ENCODE results near the gene TMEM117. TPM values are rescaled to one million over a fixed set of nuclear protein-coding genes. Genes with fewer than 3 reads are reported as not detected.

TMEM117 gene
- total and polyA plus RNA-seq, 10 of the 15 experiments (the other 5 are each of a cell fraction or from before 2014, with no cell fraction given) = 3.1 to 8.2 (median 6.1) TPM

DNA sequence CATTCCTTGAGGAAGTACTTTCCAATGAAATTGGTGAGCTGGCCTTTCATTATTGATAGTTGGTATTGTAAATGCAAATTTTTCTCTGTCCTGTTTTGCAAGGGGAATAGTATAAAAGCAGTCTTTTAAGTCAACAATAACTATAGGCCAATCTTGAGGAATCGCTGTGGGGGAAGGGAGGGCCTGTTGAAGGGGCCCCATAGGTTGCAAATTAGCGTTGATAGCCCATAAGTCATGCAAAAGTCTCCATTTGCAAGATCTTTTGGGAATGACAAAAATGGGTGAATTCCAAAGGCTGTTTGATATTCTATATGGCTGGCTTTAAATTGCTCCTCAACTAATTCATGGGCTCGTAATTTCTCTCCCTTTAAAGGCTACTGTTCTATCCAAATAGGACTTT lies 143.6 kb downstream of the TMEM117 start:
- in situ Hi-C loops (cut with MboI) (no loop called here), intact Hi-C loops (cut with micrococcal nuclease; ENCODE audit: unreplicated experiment) (no loop called here)
- no peaks in the 10 kb centered on the region for H4K20me1 ChIP-seq (ENCODE audit: control insufficient read depth, insufficient read depth)
- no peak overlapping the region for H3K9ac ChIP-seq (ENCODE audit: control insufficient read depth, insufficient read depth, low read length)
- ChIA-PET SMC1A (ENCODE audit: uncharacterized antibody, unreplicated experiment) (no interaction called here), CTCF (no interaction called here), POLR2A (no interaction called here), RAD21 (ENCODE audit: unreplicated experiment) (no interaction called here)
- H3K4me2 ChIP-seq (ENCODE audit: control insufficient read depth, insufficient read depth) = no peak overlapping the region
- H3K27me3 ChIP-seq (replicated peaks in 1 of 2; ENCODE audit: control insufficient read depth in 2 of 2, insufficient read depth in 2 of 2, low read length in 1 of 2) = no peaks in the 10 kb centered on the region
- H3K9me3 ChIP-seq (replicated peaks; ENCODE audit: control insufficient read depth, insufficient read depth, low read length) = no peaks in the 10 kb centered on the region
- no peaks in the 10 kb centered on the region for H3K36me3 ChIP-seq (ENCODE audit: control insufficient read depth in 2 of 2, insufficient read depth in 2 of 2, low read length in 1 of 2)
- no peak overlapping the region for H3K27ac ChIP-seq (ENCODE audit: control insufficient read depth, insufficient read depth)
- ATAC-seq (no peak), FAIRE-seq (no peak), DNase-seq (ENCODE audit: low read depth, low spot score) (no peak)
- no peaks in the 10 kb centered on the region for H3K79me2 ChIP-seq (ENCODE audit: control insufficient read depth, insufficient read depth, low read length)
- no peak overlapping the region for H3K4me3 ChIP-seq
- TF ChIP-seq POLR2AphosphoS2 (IDR thresholded peaks at IDR 0.05; ENCODE audit: low read depth, low read length) = no peak
- TF ChIP-seq, protein P1, sequence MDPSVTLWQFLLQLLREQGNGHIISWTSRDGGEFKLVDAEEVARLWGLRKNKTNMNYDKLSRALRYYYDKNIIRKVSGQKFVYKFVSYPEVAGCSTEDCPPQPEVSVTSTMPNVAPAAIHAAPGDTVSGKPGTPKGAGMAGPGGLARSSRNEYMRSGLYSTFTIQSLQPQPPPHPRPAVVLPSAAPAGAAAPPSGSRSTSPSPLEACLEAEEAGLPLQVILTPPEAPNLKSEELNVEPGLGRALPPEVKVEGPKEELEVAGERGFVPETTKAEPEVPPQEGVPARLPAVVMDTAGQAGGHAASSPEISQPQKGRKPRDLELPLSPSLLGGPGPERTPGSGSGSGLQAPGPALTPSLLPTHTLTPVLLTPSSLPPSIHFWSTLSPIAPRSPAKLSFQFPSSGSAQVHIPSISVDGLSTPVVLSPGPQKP (IDR thresholded peaks at IDR 0.05; ENCODE audit: low read depth, low read length) = no peak
- 26% methylated on average over 3 of the region's 3 CpGs for WGBS (ENCODE audit: insufficient coverage, insufficient replicate concordance, low lambda C conversion rate, missing lambda C conversion rate)
- BruUV-seq (replicated peaks) = no TSS peak
- no peaks in the 10 kb centered on the region for H3K4me1 ChIP-seq (ENCODE audit: control insufficient read depth, insufficient read depth, low read length)
- no peak overlapping the region for H2AFZ ChIP-seq (ENCODE audit: control insufficient read depth, low read depth, low read length)

DNA sequence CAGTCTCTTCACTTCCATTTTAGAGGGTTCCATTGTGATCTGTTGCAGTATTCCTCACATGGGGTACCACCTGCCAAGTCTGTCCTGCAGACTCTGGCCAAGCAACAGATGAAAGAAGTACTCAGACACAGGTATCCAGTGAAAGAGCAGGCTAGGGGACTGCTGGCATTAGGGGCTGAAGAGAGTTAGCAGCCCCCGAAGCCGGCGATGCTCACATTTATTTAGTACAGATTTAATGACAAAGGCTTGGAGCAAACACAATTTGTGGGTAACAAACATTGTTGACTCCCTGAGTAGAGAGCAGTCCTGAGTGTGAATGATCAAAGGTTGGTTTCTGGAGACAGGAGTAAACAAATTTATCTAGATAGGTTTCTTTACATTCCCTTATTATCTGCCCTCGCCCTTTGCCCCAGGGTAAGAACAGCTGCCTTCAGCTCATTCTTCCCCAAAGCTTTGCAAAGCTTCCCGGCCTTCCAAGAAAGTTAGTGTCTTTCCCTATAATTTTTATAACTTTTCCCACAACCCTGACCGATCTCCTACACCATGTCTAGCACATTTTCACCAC lies 144.8 kb downstream of the TMEM117 start:
- SMC1A ChIA-PET (ENCODE audit: uncharacterized antibody, unreplicated experiment) = interaction anchor here (0.9 to 1.1 kb wide), 3 partner anchors 9 to 499 kb away, joined by 3 read pairs; no protein-coding TSS in a partner anchor
- 87% methylated on average over 6 of the region's 6 CpGs for WGBS (ENCODE audit: insufficient coverage, insufficient replicate concordance, low lambda C conversion rate, missing lambda C conversion rate)
- TF ChIP-seq LARP7 (IDR thresholded peaks at IDR 0.05) (no peak), ZZZ3 (IDR thresholded peaks at IDR 0.05; ENCODE audit: control insufficient read depth, insufficient read length, low read depth) (no peak), IKZF1 (conservative IDR thresholded peaks at IDR 0.05) (no peak), EZH2 (IDR thresholded peaks at IDR 0.05; ENCODE audit: borderline replicate concordance, control insufficient read depth, low read depth, low read length) (no peak), SIN3A (IDR thresholded peaks at IDR 0.05; ENCODE audit: low read depth, low read length) (no peak), BHLHE40 (IDR thresholded peaks at IDR 0.05; ENCODE audit: borderline replicate concordance in 1 of 2, low read depth in 2 of 2, low read length in 1 of 2) (no peak), ZSCAN29 (IDR thresholded peaks at IDR 0.05) (no peak), SPI1 (IDR thresholded peaks at IDR 0.05; ENCODE audit: borderline replicate concordance, insufficient read depth, low read depth, low read length) (no peak), SMAD5 (IDR thresholded peaks at IDR 0.05; ENCODE audit: low read depth) (no peak), HCFC1 (IDR thresholded peaks at IDR 0.05; ENCODE audit: low read length) (no peak), BACH1 (IDR thresholded peaks at IDR 0.05; ENCODE audit: borderline replicate concordance) (no peak)
- TF ChIP-seq, protein P2, sequence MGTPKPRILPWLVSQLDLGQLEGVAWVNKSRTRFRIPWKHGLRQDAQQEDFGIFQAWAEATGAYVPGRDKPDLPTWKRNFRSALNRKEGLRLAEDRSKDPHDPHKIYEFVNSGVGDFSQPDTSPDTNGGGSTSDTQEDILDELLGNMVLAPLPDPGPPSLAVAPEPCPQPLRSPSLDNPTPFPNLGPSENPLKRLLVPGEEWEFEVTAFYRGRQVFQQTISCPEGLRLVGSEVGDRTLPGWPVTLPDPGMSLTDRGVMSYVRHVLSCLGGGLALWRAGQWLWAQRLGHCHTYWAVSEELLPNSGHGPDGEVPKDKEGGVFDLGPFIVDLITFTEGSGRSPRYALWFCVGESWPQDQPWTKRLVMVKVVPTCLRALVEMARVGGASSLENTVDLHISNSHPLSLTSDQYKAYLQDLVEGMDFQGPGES (IDR thresholded peaks at IDR 0.05) = no peak

More for the DNA sequence above, 144.8 kb downstream of the TMEM117 start:
- intact Hi-C loops (cut with micrococcal nuclease; ENCODE audit: unreplicated experiment) (no loop called here), in situ Hi-C loops (cut with MboI) (no loop called here)
- Histone ChIP-seq H3K27ac (ENCODE audit: control insufficient read depth, insufficient read depth) (no peak overlapping the region), H3K4me1 (ENCODE audit: control insufficient read depth, insufficient read depth, low read length) (no peaks in the 10 kb centered on the region), H3K9ac (ENCODE audit: control insufficient read depth, insufficient read depth, low read length) (no peak overlapping the region), H3K27me3 (replicated peaks in 1 of 2; ENCODE audit: control insufficient read depth in 2 of 2, insufficient read depth in 2 of 2, low read length in 1 of 2) (no peaks in the 10 kb centered on the region), H3K4me2 (ENCODE audit: control insufficient read depth, insufficient read depth) (no peak overlapping the region), H3K79me2 (ENCODE audit: control insufficient read depth, insufficient read depth, low read length) (no peaks in the 10 kb centered on the region), H3K4me3 (no peak overlapping the region), H3K9me3 (replicated peaks; ENCODE audit: control insufficient read depth, insufficient read depth, low read length) (no peaks in the 10 kb centered on the region), H4K20me1 (ENCODE audit: control insufficient read depth, insufficient read depth) (no peaks in the 10 kb centered on the region), H3K36me3 (ENCODE audit: control insufficient read depth in 2 of 2, insufficient read depth in 2 of 2, low read length in 1 of 2) (no peaks in the 10 kb centered on the region), H2AFZ (ENCODE audit: control insufficient read depth, low read depth, low read length) (no peak overlapping the region)
- FAIRE-seq (no peak), ATAC-seq (no peak), DNase-seq (ENCODE audit: low read depth, low spot score) (no peak)
- POLR2A ChIA-PET = no interaction called here
- CTCF ChIA-PET = interaction anchor here (1.3 kb wide), 1 partner anchor 9 kb away, joined by 3 read pairs; no protein-coding TSS in a partner anchor
- BruUV-seq (replicated peaks) = no TSS peak
- RAD21 ChIA-PET (ENCODE audit: unreplicated experiment) = no interaction called here
